SW 1271 (cell line): ENCODE measurements around the gene BHLHE23.

Experiments
- DNase-seq, 2 experiments: peaks; one replicate each; lab custom pipeline; 2025; lab: John Stamatoyannopoulos, UW

Gene BHLHE23

DNA sequence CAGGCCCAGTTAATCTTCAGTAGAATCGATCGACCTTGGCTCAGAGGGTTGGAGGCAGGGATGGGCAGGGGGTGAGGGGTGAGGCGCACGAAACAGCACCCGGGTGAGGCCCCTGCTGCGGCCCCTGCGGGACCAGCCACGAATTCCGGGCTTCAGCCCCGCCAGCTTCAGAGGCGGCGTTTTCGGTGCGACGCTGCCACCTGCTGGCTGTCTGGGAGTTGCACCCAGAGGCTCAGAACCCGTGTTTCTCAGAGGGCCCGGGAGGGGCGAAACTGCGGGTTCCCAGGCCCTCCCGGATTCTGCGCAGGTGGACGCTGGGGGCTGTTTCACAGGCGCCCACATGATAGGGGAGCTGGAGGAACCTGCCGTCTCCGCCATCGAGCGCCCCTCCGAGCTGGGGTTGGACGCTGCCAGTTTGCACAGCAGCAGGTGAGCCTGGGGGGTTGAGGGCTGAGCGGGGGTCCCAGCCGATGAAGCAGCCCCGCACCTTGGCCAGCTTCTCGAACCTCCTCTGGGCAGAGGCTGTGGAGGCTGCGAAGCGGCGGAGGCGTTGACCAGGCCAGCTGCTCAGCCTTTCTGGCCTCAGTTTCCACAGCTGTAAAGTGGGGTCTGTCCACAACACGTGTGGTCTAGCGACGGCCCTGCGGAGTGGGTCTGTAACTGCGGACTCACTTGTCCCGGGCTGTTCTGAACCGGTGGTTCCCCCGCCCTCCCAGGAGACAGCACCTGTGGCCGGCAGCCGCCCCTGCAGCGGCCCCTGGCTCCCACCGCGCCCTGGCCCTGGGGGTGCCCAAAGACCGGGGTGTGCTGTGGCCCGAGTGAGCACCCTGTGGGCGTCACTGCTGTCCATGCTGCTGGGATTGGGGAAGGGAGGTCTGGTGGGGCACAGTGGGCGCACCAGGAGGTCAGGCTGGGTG, 2.5 kb upstream of the BHLHE23 start:
- peak; percentile 21 to 66 for DNase-seq

GRCh38 chr20:63008541-63009044, 1.8 kb upstream of the BHLHE23 start:
- DNase-seq: no peak

DNA sequence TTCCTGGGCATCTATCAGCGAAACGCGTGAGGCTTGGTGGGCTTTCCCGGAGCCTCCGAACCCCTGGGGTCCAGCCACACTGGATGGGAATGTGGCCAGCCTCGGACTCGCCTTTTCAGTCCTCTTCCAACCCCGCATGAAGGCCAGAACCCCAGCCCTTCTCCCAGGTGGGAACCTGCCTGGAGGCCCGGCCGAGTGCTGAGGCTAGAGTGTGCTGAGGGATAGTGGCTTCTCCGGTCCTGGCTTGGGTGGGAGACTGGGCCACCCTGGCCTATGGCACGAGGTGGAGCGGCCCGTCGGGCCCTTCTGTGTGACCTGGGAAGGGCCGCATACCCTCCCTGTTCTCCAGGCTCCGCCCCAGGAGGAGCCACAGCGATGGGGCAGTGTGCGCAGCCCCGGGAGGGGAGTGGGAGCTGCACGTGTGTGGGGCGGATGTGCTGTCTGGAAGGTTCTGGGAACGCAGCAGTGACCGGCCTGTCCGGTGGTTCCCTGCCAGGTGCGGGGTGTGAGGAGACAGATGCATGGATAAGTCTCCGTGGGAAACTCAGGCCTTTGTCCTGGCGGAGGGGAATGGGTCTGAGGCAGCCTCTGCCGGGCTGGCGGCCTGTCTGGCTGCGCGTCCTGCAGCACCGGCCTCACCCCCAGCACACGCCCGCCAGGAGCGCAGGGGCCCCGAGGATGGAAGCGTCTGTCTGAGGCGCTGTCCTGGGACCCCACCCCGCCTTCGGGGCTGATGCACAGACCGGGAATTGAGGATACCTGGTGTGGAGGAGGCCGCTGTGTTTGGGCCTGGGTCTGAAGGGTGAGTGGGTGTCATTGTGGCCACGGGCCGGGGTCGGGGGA, 1.1 kb upstream of the BHLHE23 start:
- DNase-seq: no peak

- no peak for DNase-seq
These were observed 539 bp upstream of the BHLHE23 start for GRCh38 chr20:63007360-63007645.

- no peak for DNase-seq
These were observed 763 bp downstream of the BHLHE23 start for GRCh38 chr20:63005862-63006539.

DNA sequence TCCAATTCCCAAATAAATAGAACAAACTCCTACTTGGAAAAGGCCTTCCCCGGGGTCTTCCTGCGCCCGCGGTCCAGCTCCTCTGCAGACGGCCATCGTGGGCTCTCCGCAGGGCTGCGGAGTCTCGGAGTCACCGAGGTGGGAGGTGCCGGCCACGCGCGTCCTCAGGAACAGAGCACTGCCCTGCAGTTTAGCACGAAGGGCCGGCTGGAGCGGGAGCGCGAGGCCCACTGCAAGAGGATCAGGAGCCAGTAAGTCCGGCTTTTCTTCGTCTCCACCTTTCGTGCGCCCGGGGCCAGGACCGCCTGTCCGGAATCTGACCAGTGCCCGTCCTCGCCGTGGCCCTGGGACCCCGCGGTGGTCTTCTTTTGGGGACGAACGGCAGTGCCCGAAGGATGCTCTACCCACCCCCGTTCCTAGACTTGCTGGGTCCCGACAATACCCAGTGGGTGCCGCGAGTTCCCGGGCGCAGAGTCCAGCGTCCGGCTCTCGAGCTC, 1.4 kb downstream of the BHLHE23 start:
- no peak for DNase-seq

DNA sequence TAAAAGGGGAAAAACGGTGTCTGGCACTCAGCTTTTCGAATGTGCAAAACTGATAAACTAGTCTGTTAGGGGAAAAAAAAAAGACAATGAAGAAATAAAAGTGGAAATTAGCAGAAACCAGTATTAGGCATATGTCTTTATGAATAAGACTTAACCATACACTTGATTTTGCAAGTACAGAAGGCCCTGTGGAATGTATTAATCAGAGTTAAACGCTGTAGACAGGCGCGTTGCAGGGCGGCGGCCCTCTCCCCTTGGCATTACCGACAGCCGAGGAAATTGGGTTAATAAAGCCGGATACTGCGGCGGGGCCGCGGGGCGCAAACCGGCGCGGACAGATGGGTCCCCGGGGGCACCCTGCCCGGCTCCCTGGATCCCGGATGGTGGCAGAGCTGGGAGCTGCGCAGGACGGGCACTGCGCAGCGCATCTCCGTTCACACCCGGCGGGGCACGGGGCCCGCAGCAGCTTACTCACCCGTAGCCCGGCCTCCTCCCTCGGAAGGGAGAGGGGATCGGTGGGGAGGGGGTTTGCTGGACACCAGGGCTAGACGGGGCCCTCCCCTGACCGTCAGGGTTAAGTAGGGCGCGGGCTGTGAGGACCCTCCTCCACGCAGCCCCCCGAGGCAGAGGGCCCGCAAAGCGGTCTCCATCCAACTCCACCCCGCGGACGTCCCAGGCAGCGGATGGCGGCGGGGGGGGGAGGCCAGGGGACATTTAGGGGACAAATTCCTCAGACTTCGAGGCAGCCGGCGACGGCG, 2.0 kb downstream of the BHLHE23 start:
- no peak for DNase-seq

- DNase-seq: no peak
These were observed 3.2 kb downstream of the BHLHE23 start for GRCh38 chr20:63003546-63003945.

DNA sequence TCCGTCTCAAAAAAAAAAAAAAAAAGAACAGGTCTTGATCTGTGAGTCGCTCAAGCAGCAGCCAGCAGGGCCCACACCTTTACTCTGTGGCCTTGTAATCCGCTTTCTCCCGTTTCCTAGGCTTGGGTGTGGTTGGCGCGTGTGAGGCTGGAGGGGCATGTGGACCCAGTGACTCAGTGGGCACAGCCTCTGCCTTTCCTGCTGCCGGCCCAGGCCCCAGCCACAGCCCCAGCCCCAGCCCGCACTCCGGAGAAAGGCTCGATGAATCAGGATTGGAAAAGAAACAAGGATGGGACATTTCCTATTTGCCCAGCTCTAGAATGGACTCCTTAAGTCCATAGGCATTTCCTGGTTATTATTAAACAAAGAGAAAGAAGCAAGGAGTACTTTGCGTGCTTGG, 4.3 kb downstream of the BHLHE23 start:
- DNase-seq: no peak

DNA sequence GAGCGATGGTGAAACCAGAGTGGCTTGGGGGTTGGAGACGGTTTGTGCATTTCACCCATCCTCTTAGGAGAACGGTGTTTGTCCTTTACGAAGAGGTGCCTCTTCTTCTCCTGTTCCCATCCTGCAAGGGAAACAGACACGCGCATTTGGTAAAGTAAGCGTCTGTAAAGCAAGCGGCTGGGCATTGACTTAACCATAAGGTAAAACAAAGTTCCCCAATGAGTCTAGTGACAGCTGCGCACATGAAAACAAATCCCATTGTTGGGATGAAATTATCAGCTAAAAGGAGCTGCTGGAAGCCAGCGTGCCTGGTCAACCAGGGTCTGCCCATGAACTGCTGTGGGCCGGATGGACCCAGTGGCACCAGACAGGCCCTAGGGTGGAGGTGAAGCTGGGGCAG, 5.8 kb downstream of the BHLHE23 start:
- DNase-seq: no peak

- no peak for DNase-seq
These were observed 6.7 kb downstream of the BHLHE23 start for GRCh38 chr20:63000036-63000435.

GRCh38 chr20:62999580-62999979, 7.2 kb downstream of the BHLHE23 start:
- no peak for DNase-seq

GRCh38 chr20:62998449-62998848, 8.3 kb downstream of the BHLHE23 start:
- DNase-seq: no peak

- DNase-seq: no peak
These were observed 9.2 kb downstream of the BHLHE23 start for GRCh38 chr20:62997417-62998035.

DNA sequence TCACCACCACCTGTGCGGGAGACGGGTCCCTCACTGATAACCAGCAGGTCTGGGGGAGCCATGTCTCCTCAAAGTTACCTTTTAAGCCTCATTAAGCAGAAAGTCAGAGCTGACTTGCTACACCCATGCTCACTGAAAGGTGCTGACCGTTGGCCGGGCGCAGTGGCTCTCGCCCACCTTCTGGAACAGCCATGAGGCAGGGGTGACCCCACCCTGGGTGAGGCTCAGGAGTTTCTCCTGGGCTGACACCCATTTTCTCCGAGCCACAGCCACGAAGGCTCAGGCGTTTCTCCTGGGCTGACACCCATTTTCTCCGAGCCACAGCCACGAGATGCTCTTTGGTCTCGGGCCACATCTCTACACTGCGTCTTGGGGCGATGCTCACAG, 10.2 kb downstream of the BHLHE23 start:
- DNase-seq: no peak

DNA sequence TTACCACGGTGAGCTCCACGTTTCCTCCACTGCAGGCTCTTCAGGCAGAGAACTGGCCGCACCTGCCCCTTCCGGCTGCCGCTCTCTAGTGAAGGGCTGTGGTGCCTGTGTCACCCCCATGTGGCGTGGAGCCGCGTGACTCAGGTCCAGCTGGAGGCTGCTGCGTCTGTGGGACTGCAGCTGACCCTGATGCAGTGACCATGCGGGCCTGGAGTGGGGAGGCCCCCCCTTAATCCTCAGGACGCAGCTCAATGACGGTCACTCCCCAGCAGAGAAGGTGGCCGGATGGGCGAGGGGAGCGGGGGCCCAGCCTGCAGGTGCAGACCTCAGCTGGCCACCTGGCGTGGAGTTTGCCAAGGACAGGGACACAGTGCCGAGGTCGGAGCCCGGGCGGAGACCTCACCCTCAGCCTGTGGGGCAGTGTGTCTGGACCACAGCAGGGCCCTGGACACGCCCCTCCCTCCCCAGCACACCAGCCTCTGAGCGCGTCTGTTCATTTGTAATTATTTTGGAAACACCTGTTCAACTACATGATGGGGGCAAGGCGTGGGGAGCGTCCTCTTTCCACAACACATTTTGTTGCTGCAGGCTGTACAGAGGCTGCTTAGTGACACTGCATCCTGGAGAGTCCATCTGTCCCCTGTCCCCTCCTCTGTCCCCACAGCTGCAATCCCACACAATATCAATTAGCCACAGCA, 10.7 kb downstream of the BHLHE23 start:
- no peak for DNase-seq

DNA sequence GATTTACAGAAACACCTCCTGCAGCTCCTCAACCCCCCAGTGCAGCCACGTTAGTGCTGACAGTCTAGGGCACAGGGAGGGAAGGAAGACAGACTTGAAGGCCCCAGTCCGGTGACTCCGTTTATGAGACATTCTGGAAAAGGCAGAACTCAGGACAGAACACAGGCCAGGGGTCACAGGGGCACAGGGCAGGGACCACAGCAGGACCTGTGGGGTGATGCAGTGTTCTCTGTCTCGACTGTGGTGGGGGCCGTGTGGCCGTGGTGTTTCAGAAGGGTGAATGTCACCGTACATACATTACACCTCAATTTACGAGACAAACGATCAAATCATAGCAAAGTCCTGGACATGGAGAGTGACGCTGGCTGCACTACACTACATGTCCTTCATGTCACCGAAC, 11.3 kb downstream of the BHLHE23 start:
- no peak for DNase-seq

GRCh38 chr20:62994869-62995281, 11.9 kb downstream of the BHLHE23 start:
- DNase-seq: no peak

- DNase-seq: no peak
These were observed 12.8 kb downstream of the BHLHE23 start for GRCh38 chr20:62993856-62994494.

DNA sequence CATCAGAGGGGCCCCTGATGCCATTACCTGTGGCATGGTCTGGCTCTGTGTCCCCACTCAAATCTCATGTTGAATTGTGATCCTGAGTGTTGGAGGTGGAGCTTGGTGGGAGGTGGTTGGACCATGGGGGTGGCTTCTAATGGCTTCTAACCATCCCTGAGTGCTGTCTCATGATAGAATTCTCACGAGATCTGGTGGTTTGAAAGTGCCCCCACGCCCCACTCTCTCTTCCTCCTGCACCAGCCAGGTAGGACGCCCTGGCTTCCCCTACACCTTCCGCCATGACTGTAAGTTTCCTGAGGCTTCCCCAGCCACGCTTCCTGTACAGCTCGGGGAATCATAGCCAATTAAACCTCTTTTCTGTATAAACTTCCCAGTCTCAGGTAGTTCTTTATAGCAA, 14.9 kb downstream of the BHLHE23 start:
- no peak for DNase-seq
